GM19468 (cell line): ENCODE results near the gene TRAPPC14.

Source experiments
- ATAC-seq: cut with Tn5 transposase; IDR thresholded peaks from one replicate; pipeline ENCODE4 v1.9.1; 2021; ENCODE audit warnings: mild to moderate bottlenecking, moderate library complexity, moderate number of reproducible peaks; ENCODE audit not compliant: unreplicated experiment; ENCODE audit errors: extremely low read depth

Gene TRAPPC14

DNA sequence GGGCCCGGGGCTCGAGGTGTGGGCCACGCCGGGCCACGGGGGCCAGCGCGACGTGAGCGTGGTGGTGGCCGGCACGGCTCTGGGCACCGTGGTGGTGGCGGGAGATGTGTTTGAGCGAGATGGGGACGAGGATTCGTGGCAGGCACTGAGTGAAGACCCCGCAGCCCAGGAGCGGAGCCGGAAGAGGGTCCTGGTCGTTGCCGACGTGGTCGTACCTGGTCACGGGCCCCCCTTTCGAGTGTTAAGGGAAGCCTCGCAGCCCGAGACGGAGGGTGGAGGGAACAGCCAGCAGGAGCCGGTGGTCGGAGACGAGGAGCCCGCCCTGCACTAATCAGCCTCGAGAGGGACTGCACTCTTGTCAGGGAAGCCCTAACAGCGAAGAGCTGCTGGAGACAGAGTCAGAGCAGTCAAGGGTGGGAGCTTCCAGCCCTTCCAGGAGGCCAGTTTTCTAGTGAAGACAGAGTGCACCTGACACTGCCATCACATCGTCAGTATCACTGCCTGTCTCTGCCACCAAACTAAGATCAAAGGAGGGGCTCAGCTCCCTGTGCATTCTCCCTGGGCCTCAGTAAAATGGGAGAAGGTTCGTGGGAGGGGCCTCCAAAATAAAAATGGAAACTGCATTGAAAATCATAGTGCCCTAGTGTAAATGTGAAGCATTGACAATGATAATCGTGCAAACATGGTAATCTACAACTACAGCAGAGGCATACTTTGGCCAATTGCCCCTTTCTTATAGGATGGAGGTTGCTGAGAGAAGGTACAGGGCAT, 30.5 kb downstream of the TRAPPC14 start:
- ATAC-seq: no peak

GRCh38 chr7:100126931-100127865, 31.3 kb downstream of the TRAPPC14 start, which contains the start of gene MBLAC1:
Gene MBLAC1 (plus strand): TSS chr7:100126967. CDS start chr7:100127396, 429 bp downstream.
- ATAC-seq: peak; percentile 11

DNA sequence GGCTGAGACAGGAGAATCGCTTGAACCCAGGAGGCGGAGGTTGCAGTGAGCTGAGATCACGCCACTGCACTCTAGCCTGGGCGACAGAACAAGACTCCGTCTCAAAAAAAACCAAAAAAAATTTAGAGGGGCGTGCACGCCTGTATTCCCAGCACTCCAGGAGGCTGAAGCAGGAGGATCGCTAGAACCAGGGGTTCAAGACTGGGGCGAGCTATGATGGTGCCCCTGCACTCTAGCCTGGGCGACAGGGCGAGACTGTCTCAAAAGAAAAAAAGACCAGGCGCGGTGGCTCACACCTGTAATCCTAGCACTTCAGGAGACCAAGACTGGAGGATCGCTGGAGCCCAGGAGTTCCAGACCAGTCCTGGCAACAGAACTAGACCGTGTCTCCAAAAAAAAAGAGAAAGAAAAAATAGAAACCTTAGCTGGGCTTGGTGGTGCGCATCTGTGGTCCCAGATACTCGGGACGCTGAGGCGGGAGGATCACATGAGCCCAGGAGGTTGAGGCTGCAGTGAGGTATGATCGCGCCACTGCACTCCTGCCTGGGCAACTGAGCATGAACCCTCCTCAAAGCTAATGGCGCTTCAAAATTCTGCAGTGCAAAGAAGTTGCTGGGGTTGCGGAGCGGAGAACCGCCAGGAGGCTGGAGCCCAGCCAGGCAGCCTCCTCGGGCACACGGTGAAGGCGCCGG, 32.1 kb downstream of the TRAPPC14 start:
- ATAC-seq: no peak

DNA sequence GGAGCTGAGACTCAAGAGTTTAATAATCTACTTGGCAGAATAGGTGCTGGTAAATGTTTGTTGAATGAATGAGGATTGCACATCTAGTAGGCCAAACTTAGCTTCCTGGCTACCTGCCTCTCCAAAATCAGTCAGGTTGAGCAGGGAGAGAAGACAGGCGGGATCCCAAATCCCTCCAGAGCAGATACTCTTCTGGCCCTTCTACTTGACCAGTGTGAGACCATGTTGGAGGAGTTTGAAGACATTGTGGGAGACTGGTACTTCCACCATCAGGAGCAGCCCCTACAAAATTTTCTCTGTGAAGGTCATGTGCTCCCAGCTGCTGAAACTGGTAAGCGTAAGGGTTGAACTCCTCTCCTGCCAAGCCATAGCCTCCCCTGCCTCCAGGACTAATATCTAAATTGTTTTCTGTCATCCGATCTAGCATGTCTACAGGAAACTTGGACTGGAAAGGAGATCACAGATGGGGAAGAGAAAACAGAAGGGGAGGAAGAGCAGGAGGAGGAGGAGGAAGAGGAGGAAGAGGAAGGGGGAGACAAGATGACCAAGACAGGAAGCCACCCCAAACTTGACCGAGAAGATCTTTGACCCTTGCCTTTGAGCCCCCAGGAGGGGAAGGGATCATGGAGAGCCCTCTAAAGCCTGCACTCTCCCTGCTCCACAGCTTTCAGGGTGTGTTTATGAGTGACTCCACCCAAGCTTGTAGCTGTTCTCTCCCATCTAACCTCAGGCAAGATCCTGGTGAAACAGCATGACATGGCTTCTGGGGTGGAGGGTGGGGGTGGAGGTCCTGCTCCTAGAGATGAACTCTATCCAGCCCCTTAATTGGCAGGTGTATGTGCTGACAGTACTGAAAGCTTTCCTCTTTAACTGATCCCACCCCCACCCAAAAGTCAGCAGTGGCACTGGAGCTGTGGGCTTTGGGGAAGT, 34.0 kb downstream of the TRAPPC14 start:
- ATAC-seq: no peak

DNA sequence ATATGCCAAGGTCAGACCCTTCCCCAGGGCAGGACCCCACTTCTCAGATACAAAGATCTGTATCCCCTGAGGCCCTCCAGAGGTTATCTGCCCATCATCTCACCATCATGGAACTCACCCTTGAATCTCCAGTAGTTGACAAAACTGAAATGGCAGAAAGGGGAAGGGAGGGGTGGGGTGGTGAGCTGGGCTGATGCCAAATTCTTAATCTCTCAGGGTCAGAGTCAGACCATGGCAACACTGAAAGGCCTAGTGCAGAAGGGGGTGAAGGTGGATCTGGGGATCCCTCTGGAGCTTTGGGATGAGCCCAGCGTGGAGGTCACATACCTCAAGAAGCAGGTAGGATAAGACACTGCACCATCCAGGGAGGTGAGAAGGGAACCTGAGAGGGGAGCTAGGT, 36.0 kb downstream of the TRAPPC14 start:
- ATAC-seq: no peak

- ATAC-seq: no peak
Measured at GRCh38 chr7:100122067-100122466, 36.5 kb downstream of the TRAPPC14 start.

GRCh38 chr7:100120733-100121036, 37.8 kb downstream of the TRAPPC14 start:
- ATAC-seq: no peak

GRCh38 chr7:100119970-100120732, 38.4 kb downstream of the TRAPPC14 start:
- no peak for ATAC-seq

- ATAC-seq: peak; percentile 33
Measured at GRCh38 chr7:100119072-100119969, 39.2 kb downstream of the TRAPPC14 start, which contains the start of the genes CNPY4 and TAF6. Gene CNPY4 (plus strand): TSS chr7:100119634. CDS start chr7:100119745, 111 bp downstream. Gene TAF6 (minus strand): TSS chr7:100119358. CDS start chr7:100114209, 5,149 bp downstream.

DNA sequence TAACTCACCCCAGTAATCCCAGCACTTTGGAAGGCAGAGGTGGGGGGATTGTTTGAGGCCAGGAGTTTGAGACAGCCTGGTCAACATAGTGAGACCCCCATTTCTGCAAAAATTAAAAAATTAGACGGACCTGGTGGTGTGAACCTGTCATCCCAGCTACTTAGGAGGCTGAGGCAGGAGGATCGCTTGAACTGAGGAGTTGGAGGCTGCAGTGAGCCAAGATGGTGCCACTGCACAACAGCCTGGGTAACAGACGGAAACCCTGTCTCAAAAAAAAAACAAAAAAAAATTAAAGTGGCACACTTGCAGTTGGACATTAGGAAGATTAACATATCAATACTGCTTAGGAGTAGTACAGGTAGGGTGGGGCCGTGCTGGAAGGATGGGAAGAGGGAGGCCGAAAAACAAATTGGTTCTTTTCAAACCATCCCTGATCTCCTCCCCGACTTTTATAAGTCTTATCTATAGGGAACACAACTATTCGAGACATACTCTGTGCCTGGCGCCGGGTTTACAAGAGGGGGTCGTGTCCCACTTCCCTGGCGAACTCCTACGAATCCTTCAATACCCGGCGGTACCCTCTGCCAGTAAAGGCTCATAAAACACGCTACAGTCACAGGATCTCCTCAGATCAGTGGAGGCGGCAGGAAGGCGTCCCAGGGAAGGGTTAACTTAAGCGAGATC, 40.0 kb downstream of the TRAPPC14 start:
- ATAC-seq: no peak

GRCh38 chr7:100115026-100115425, 43.5 kb downstream of the TRAPPC14 start:
- no peak for ATAC-seq

DNA sequence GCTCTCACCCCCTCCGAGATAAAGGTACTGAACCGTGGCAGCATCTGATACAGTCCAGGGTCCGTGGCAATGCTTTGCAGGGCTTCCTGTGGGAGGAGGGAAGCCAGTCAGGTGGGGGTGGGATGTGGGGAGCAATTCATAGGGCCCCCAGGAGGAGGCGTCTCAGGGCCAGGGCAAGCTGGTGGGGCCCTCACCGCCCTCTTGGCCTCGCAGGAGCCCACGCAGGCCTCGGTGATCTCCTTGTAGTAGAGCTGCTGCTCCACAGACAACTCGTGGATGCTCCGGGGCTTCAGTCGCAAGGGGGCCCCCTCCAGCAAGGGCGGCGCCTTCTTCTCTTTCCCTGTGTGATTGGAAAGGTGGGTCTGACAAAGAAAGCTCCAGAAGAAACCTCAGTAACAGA, 46.6 kb downstream of the TRAPPC14 start:
- ATAC-seq: no peak

- no peak for ATAC-seq
Measured at GRCh38 chr7:100111156-100111555, 47.4 kb downstream of the TRAPPC14 start.

- ATAC-seq: no peak
Measured at GRCh38 chr7:100109521-100110163, 48.9 kb downstream of the TRAPPC14 start.

DNA sequence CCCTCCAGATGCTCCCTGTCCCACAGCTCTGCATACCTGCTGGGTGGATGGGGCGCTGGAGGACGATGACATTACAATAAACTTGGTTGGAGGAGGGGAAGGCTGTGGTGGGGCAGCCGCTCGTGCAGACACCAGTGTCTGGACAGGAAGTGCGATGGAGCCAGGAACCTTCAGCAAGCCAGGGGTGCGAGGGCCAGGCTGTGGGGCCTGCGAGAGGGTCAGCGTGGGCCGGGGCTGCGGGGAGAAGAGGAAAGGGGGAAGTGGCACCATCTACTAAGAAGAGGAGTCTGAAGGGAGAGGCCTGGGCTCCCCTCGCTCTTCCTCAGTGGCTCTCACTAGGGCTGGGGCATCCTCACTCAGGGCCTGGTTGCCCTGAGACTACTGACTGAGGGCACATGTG, 50.6 kb downstream of the TRAPPC14 start:
- ATAC-seq: no peak

DNA sequence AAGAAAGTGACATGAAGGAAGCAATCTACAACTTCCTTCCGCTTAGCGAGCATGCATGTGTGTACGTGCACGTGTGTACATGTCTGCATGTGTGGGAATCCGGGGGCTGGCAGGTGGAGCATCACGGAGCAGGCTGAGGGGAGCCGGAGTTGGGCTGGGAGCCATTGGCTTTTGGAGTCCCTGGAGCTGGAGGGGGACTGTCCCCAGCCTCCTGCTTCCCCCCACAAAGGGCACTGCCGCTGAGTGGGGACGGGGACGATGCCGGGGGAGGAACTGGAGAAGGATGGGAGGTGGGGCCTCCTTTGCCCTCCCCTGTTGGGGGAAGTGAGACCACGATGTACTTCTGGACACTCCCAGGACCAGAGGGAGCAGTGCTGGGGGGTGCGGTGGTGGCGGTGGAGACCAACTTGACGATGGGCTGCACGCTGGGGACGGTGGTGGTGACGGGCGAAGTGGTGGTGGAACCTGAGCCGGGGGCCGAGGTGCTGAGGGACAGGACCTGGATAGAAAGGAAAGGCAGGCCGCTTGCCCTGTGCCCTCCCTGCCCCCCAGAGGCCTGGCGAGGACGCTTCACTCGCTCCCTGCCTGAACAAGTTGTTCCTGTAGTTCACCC, 51.3 kb downstream of the TRAPPC14 start:
- no peak for ATAC-seq
